Measurements from ENCODE around the gene NT5DC4. TPM values are rescaled to one million over a fixed set of nuclear protein-coding genes. Genes with fewer than 3 reads are reported as not detected.

Gene NT5DC4
- total and polyA plus RNA-seq, 2 of the 8 experiments (the other 6 are each of a cell fraction or from before 2014, with no cell fraction given): not detected

GRCh38 chr2:112728378-112729175, 7.8 kb downstream of the NT5DC4 start:
- no peak overlapping the region for H3K4me2 ChIP-seq (ENCODE audit: insufficient read depth in 1 of 2, low read depth in 2 of 2, low read length in 2 of 2)
- FAIRE-seq (no peak), DNase-seq (ENCODE audit: low read depth in 1 of 2, low spot score in 2 of 2) (no peak)
- H3K79me1 ChIP-seq (ENCODE audit: low read depth, low read length): no peaks in the 10 kb centered on the region
- H2BK12ac ChIP-seq (ENCODE audit: low read depth, low read length): no peak overlapping the region
- H2BK15ac ChIP-seq (ENCODE audit: low read length): no peak overlapping the region
- no peak overlapping the region for H4K5ac ChIP-seq (ENCODE audit: insufficient read length, low read depth, low read length)
- POLR2A ChIA-PET (ENCODE audit: partially characterized antibody): interaction anchor here (1.0 to 1.4 kb wide), 3 partner anchors 9 to 82 kb away, joined by 3 to 4 read pairs (median 3); partner anchors contain the start of gene SLC20A1
- no peak overlapping the region for H3K4me3 ChIP-seq (ENCODE audit: extremely low read depth in 1 of 4, insufficient read depth in 2 of 4, low read depth in 3 of 4, low read length in 4 of 4)
- no peak overlapping the region for H3K27ac ChIP-seq (ENCODE audit: low read depth, low read length)
- H4K20me1 ChIP-seq (replicated peaks in 1 of 2; ENCODE audit: control insufficient read depth in 1 of 2, insufficient read depth in 2 of 2, low read length in 2 of 2): no peaks in the 10 kb centered on the region
- H4K8ac ChIP-seq (ENCODE audit: extremely low read depth, insufficient read depth, low read length): no peak overlapping the region; the same call in 1 of the 2 replicates
- no peak overlapping the region for H3K56ac ChIP-seq (replicated peaks; ENCODE audit: insufficient read length, low read depth, low read length)
- no peaks in the 10 kb centered on the region for H3K23me2 ChIP-seq (ENCODE audit: low read depth, low read length)
- H3K23ac ChIP-seq (ENCODE audit: insufficient read length): no peak overlapping the region
- H2BK5ac ChIP-seq (ENCODE audit: low read depth, low read length): no peak overlapping the region
- no peak overlapping the region for H2AK5ac ChIP-seq (ENCODE audit: low read depth, low read length)
- CTCF ChIA-PET (ENCODE audit: partially characterized antibody): interaction anchor here (0.7 to 10.5 kb wide), 21 partner anchors 9 to 582 kb away, joined by 3 to 185 read pairs (median 20); partner anchors contain the start of gene SLC20A1
- whole genome bisulfite sequencing, 2 experiments (ENCODE audit: extremely low coverage in 1 of 2, insufficient coverage in 1 of 2, insufficient read length in 1 of 2, insufficient replicate concordance in 2 of 2, low coverage in 1 of 2, low lambda C conversion rate in 2 of 2, missing lambda C conversion rate in 1 of 2): 82% methylated on average over 11 of the region's 11 CpGs; no CpG with 5 or more reads in 1 of the 2 experiments
- no peak overlapping the region for H3K9ac ChIP-seq (replicated peaks in 1 of 4; ENCODE audit: extremely low read depth in 1 of 4, low read depth in 3 of 4, low read length in 3 of 4)
- H3K14ac ChIP-seq (ENCODE audit: insufficient read length): no peak overlapping the region
- no peaks in the 10 kb centered on the region for H3K36me3 ChIP-seq (ENCODE audit: control insufficient read depth in 2 of 4, insufficient read depth in 4 of 4, low read length in 3 of 4)
- H3K4ac ChIP-seq (replicated peaks; ENCODE audit: insufficient read length, low read depth, low read length): no peak overlapping the region
- no peak overlapping the region for H2BK120ac ChIP-seq (replicated peaks; ENCODE audit: low read depth, low read length)
- no peaks in the 10 kb centered on the region for H3K27me3 ChIP-seq (replicated peaks in 1 of 4; ENCODE audit: control insufficient read depth in 3 of 4, extremely low read depth in 1 of 4, insufficient read depth in 3 of 4, low read length in 3 of 4)
- no peaks in the 10 kb centered on the region; a peak in 2 of 7 replicates for H3K4me1 ChIP-seq (replicated peaks in 1 of 4; ENCODE audit: control insufficient read depth in 3 of 4, insufficient read depth in 4 of 4, low read length in 3 of 4)
- H4K91ac ChIP-seq (replicated peaks; ENCODE audit: insufficient read length, low read length): no peak overlapping the region
- H3K18ac ChIP-seq (ENCODE audit: extremely low read depth, low read length): no peak overlapping the region
- H3K9me3 ChIP-seq (ENCODE audit: insufficient read depth in 2 of 2, low read depth in 1 of 2, low read length in 1 of 2): no peaks in the 10 kb centered on the region
- H2AFZ ChIP-seq (ENCODE audit: low read length): no peak overlapping the region
- no peaks in the 10 kb centered on the region for H3K79me2 ChIP-seq (ENCODE audit: control insufficient read depth in 1 of 2, insufficient read depth in 2 of 2, low read length in 2 of 2)
- no peak overlapping the region for H2BK20ac ChIP-seq (ENCODE audit: low read length)
- TF ChIP-seq TCF12 (IDR thresholded peaks at IDR 0.05; ENCODE audit: low read depth, low read length): no peak
- no peak for TF ChIP-seq SIRT6 (IDR thresholded peaks at IDR 0.05; ENCODE audit: low read length)
- TF ChIP-seq CHD2 (IDR thresholded peaks at IDR 0.05; ENCODE audit: low read length): no peak
- TF ChIP-seq ZNF274 (IDR thresholded peaks at IDR 0.05; ENCODE audit: borderline replicate concordance, extremely low read depth, low read length): no peak
- TF ChIP-seq CEBPB (IDR thresholded peaks at IDR 0.05; ENCODE audit: low read depth, low read length): no peak
- TF ChIP-seq TAF1 (IDR thresholded peaks at IDR 0.05; ENCODE audit: low read depth, low read length): no peak
- no peak for TF ChIP-seq KDM4A (IDR thresholded peaks at IDR 0.05; ENCODE audit: low read depth, low read length, severe bottlenecking)
- TF ChIP-seq SRF (IDR thresholded peaks at IDR 0.05; ENCODE audit: low read depth, low read length): no peak
- TF ChIP-seq BACH1 (IDR thresholded peaks at IDR 0.05; ENCODE audit: low read length): no peak
- TF ChIP-seq BRCA1 (IDR thresholded peaks at IDR 0.05; ENCODE audit: low read depth, low read length): no peak
- TF ChIP-seq E2F6 (IDR thresholded peaks at IDR 0.05): no peak
- TF ChIP-seq EGR1 (IDR thresholded peaks at IDR 0.05; ENCODE audit: borderline replicate concordance, low read depth, low read length): no peak
- TF ChIP-seq SP1 (IDR thresholded peaks at IDR 0.05; ENCODE audit: low read depth, low read length): no peak
- no peak for TF ChIP-seq GTF2F1 (IDR thresholded peaks at IDR 0.05; ENCODE audit: borderline replicate concordance, low read depth, low read length)

All from H1 (cell line).